Measurements from ENCODE around the gene CIDEC.

DNA sequence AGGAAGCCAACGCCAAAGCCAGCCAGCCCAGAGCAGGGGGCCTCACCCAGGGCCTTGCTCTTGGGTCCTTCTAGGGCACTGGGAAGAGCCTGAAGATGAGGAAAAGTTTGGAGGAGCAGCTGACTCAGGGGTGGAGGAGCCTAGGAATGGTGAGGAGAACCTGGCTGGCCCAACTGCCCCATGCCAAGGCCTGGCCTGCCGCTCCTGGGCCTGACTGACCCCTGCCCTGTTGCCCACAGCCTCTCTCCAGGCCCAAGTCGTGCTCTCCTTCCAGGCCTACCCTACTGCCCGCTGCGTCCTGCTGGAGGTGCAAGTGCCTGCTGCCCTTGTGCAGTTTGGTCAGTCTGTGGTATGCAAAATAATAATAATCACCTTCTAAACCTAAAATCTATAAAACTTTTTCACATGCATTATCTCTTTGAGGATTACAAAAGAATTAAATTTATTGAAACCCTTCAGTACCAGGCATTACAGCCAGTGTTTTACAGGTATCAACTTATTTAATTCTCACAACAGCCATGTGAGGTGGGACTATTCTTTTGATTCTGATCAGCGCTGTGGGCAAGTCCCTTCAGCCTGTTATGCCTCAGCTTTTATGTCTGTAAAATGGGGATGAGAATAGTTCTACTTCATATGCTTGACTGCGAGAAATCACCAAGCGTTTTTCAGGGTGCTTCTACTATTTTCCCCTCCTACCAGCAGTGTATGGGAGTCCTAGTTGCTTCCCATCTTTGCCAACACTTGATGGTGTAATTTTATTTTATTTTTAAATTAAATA, 38.4 kb upstream of the CIDEC start:
- TF ChIP-seq, protein P1, sequence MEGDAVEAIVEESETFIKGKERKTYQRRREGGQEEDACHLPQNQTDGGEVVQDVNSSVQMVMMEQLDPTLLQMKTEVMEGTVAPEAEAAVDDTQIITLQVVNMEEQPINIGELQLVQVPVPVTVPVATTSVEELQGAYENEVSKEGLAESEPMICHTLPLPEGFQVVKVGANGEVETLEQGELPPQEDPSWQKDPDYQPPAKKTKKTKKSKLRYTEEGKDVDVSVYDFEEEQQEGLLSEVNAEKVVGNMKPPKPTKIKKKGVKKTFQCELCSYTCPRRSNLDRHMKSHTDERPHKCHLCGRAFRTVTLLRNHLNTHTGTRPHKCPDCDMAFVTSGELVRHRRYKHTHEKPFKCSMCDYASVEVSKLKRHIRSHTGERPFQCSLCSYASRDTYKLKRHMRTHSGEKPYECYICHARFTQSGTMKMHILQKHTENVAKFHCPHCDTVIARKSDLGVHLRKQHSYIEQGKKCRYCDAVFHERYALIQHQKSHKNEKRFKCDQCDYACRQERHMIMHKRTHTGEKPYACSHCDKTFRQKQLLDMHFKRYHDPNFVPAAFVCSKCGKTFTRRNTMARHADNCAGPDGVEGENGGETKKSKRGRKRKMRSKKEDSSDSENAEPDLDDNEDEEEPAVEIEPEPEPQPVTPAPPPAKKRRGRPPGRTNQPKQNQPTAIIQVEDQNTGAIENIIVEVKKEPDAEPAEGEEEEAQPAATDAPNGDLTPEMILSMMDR (IDR thresholded peaks at IDR 0.05): no peak
- no peak for TF ChIP-seq ZFX (IDR thresholded peaks at IDR 0.05; ENCODE audit: borderline replicate concordance)
